Tibial artery (tissue), 4 donors: ENCODE results near the gene FHOD1.

Experiments used
- DNase-seq, 2 donors: peaks; one replicate each; pipeline ENCODE4 v3.0.0-alpha.2; 2019
- H3K27ac ChIP-seq, 2 donors: fragments of 200-600 bp; sonication (generic) in 1 of 2; 1 replicate in 1 of 2; 2 replicates in 1 of 2; pipeline ENCODE4 v1.5.1; 2018 to 2019; ENCODE audit warnings: mild to moderate bottlenecking in 1 of 2
- H3K27me3 ChIP-seq, 2 donors: fragments of 200-600 bp; sonication (generic) in 1 of 2; one replicate each; pipeline versions ENCODE4 v1.5.1 to v1.6.0; 2016 to 2019
- H3K36me3 ChIP-seq, 3 donors: fragments of 200-600 bp; sonication (generic) in 2 of 3; one replicate each; pipeline ENCODE4 v1.5.1; 2016 to 2019; ENCODE audit warnings: mild to moderate bottlenecking in 2 of 3
- H3K4me1 ChIP-seq, 4 donors: fragments of 200-600 bp; sonication (generic) in 2 of 4; 1 replicate in 3 of 4; 2 replicates in 1 of 4; pipeline ENCODE4 v1.5.1; 2016 to 2019
- H3K4me3 ChIP-seq, 2 donors: fragments of 200-600 bp; sonication (generic) in 1 of 2; 1 replicate in 1 of 2; 2 replicates in 1 of 2; pipeline ENCODE4 v1.5.1; 2018 to 2019; ENCODE audit warnings: mild to moderate bottlenecking in 2 of 2
- H3K9me3 ChIP-seq, 3 donors: fragments of 200-600 bp; sonication (generic) in 1 of 3; one replicate each; pipeline ENCODE4 v1.5.1; 2016 to 2019
- intact Hi-C: fragments of 100-400 bp; cut with DNase I; formaldehyde crosslinking; loops from one replicate; pipeline ENCODE4 v1.15.0; 2023; ENCODE audit warnings: low total_unique reads
- TF ChIP-seq, protein P1 (sequence below), 2 experiments: fragments of 200-600 bp in 1 of 2; fragments of 450-650 bp in 1 of 2; IDR thresholded peaks; one replicate each; pipeline ENCODE4 v1.5.1; 2017 to 2019; ENCODE audit warnings: antibody characterized with exemption in 2 of 2, mild to moderate bottlenecking in 1 of 2, moderate library complexity in 1 of 2

Gene FHOD1

DNA sequence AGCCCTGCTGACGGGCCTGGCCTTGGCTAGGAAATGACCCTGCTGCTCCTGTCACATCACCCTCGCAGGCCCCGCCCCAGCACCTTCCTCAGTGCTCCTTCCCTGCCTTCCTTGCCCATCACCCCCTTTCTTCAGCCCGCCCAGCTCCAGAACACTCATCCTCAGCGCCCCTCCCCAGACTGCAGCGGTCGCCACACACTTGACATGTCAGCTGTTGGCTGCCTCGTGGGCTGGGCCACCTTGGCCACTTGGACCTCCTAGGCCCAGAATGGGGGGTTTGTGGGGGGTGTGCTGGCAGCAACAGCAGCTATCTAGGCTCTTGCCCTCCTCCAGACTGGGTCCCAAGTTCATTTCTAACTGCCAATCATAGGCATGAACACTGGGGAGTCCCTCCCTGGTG lies 37.7 kb downstream of the FHOD1 start:
- Histone ChIP-seq H3K36me3 (peaks cover 0 to 50% (median 0%) of the 10 kb centered on the region in 3 donors), H3K4me1 (no peaks in the 10 kb centered on the region), H3K27ac (no peak overlapping the region), H3K27me3 (no peaks in the 10 kb centered on the region), H3K9me3 (no peaks in the 10 kb centered on the region), H3K4me3 (no peak overlapping the region)
- no peak for DNase-seq
- intact Hi-C loops = no loop called here
- TF ChIP-seq, protein P1, sequence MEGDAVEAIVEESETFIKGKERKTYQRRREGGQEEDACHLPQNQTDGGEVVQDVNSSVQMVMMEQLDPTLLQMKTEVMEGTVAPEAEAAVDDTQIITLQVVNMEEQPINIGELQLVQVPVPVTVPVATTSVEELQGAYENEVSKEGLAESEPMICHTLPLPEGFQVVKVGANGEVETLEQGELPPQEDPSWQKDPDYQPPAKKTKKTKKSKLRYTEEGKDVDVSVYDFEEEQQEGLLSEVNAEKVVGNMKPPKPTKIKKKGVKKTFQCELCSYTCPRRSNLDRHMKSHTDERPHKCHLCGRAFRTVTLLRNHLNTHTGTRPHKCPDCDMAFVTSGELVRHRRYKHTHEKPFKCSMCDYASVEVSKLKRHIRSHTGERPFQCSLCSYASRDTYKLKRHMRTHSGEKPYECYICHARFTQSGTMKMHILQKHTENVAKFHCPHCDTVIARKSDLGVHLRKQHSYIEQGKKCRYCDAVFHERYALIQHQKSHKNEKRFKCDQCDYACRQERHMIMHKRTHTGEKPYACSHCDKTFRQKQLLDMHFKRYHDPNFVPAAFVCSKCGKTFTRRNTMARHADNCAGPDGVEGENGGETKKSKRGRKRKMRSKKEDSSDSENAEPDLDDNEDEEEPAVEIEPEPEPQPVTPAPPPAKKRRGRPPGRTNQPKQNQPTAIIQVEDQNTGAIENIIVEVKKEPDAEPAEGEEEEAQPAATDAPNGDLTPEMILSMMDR (IDR thresholded peaks at IDR 0.05) = no peak

DNA sequence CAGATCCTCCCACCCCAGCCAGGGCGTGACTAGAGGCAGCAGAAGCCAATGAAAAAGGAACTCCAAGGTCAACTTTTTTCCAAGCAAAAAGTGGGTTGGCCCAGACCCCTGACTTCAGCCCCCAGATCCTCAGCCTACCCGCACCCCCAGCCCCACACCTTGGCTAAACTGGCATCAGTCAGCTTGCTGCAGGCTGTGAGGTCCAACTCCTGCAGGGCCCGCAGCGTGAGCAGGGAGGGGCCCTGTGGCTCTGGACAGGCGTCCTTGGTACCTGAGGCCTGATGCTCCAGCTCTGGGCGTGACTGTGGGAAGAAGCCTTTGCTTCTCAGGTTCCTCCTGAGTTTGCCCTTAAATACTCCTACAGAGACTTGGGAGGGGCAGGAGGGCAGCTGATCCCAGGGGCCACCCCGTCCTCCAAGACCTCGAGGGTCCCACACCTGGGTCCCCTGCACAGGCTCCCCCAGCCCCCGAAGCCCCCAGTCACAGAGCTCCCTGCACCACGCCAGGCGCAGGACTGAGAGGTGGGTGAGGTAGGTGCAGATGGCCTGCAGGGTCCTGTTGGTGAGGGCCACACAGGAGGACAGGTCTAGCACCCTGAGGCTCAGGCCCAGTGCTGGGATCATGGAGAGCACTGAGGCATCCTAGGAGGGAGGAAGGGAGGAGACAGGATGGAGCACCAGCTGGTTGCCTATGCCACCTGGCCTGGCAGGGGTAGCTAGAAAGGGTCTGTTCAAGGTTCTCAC lies 39.0 kb downstream of the FHOD1 start:
- no peak overlapping the region for H3K4me3 ChIP-seq
- intact Hi-C loops = no loop called here
- H3K27me3 ChIP-seq = no peaks in the 10 kb centered on the region
- H3K4me1 ChIP-seq = no peaks in the 10 kb centered on the region
- TF ChIP-seq, protein P1 (IDR thresholded peaks at IDR 0.05) = no peak
- no peaks in the 10 kb centered on the region for H3K9me3 ChIP-seq
- no peak overlapping the region for H3K27ac ChIP-seq
- DNase-seq = no peak
- peaks cover 2 to 60% (median 6%) of the 10 kb centered on the region in 3 donors for H3K36me3 ChIP-seq

DNA sequence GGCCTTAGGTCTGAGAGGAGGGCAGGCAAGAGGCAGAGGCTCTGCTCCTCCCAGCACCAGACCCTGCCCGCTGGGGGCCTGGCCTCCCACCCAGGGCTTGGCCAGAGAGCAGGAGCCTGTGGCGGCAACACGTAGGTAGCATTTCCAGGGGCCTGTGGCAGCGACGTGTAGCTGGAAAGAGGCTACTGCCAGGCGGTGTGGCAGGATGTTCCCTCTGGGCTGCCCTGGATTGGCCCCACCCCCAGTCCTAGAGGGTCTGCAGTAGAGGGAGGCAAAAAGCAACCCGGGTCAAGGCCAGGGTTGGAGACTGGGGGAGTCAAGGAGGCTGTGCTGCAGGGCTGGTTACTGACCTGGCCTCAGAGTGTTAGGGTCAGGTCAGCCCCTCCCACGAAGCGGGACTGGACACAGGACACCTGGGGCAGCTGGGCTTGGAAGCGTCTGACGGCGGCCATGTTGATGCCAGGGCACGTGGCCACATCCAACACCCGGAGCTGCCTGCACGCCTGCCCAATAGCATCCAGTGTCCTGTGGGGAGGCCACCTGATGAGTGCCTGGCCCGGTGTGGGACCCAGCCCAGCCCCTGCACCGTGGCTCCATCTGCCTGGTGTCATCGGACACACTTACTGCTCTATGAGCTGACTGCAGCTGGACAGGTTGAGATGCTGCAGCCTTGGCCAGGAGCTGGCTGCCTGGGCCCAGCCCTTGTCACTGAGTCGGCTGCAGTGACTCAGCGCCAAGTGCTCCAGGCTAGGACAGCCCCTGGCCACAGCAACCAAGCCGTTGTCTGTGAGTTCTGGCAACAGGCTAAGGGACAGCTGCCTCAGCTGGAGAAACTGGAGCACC lies 39.8 kb downstream of the FHOD1 start:
- Histone ChIP-seq H3K36me3 (peaks cover 4 to 62% (median 12%) of the 10 kb centered on the region in 3 donors), H3K4me3 (no peak overlapping the region), H3K27ac (no peak overlapping the region), H3K4me1 (no peaks in the 10 kb centered on the region), H3K27me3 (no peaks in the 10 kb centered on the region), H3K9me3 (no peaks in the 10 kb centered on the region)
- DNase-seq = no peak
- TF ChIP-seq, protein P1 (IDR thresholded peaks at IDR 0.05) = no peak
- intact Hi-C loops = no loop called here

DNA sequence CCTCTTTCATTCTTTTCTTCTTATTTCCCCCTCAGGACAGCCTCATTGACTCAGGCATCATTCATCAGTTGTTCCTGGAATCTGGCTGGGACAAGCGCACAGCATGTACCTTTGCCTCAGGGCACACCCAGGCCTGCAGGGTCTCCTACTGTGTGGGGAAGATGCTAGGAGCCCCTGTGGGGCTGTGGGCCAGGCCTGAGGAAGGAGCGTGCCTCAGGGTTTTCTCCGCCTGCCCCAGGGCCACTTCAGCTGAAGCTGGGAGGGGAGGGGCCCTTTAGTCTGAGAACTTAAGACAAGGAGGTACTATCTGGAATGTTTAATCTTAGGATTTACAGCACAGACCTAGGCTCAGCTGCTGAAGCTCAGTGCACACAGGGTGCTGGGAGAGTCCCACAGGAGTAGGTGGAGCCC lies 40.4 kb downstream of the FHOD1 start:
- no peak overlapping the region for H3K4me3 ChIP-seq
- H3K27ac ChIP-seq = no peak overlapping the region
- H3K4me1 ChIP-seq = no peaks in the 10 kb centered on the region
- no peak for DNase-seq
- TF ChIP-seq, protein P1 (IDR thresholded peaks at IDR 0.05) = no peak
- peaks cover 4 to 67% (median 18%) of the 10 kb centered on the region in 3 donors for H3K36me3 ChIP-seq
- intact Hi-C loops = no loop called here
- no peaks in the 10 kb centered on the region for H3K27me3 ChIP-seq
- H3K9me3 ChIP-seq = no peaks in the 10 kb centered on the region

DNA sequence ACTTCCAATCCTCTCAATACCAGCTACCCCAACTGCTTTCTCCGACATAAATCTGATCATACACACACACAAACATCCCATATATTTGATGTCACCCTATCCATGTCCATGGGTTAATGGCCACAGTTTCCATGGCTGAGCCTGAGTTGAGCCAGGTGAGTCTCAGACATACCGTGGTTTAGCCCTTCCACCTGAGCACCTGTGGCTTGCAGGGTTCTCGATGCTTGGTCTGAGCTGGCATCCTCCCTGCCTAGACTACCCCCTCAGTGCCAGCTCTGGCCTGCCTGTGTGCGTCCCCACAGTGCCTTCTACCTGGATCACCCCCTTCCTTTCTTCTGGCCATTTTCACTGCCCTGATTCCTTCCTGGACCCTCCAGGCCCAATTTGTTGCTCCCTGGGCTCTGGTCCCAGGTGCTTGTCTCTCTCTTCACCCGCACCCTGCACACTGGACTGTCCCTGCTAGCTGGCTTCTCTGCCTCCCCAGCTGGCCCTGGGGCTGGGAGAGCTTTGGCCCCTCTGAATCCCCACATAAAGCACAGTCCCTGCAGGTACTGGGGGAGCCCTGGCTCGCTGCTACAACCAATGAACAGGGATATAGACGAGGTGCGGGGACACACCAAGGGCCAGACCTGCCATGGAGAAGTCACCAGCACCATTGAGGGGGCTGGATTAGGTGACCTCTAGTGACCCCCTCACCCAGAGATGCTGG lies 41.0 kb downstream of the FHOD1 start:
- Histone ChIP-seq H3K4me3 (no peak overlapping the region), H3K27ac (no peak overlapping the region), H3K9me3 (no peaks in the 10 kb centered on the region), H3K27me3 (no peaks in the 10 kb centered on the region), H3K36me3 (peaks cover 4 to 67% (median 23%) of the 10 kb centered on the region in 3 donors), H3K4me1 (no peaks in the 10 kb centered on the region)
- DNase-seq = no peak
- TF ChIP-seq, protein P1 (IDR thresholded peaks at IDR 0.05) = no peak
- intact Hi-C loops = no loop called here
